Measurements from ENCODE around the gene SLC35D1. TPM values are rescaled to one million over a fixed set of nuclear protein-coding genes. Genes with fewer than 3 reads are reported as not detected.

The SLC35D1 gene
- total RNA-seq, 6 donors from 2014 or later = 1.4 to 8.6 (median 5.4) TPM

DNA sequence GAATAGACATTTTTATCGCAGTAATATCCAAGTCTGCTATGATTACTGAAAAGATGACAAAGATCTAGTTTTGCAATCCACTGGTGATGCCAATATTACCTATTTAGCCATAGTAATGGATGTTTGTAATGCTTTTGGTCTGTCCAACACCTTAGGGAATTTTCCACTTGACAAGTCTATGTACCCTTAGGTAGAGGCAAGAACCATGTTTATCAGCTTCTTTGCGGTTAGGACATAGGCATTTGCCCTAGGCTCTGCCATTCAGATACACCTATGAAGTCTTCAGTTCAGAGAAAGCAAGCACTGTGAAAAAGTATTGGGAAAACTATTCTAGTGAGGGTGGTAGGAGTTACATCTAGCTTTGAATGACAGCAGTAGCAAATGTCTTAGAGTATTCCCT lies 40.2 kb upstream of the SLC35D1 start:
- H3K27ac ChIP-seq = no peak overlapping the region
- ATAC-seq (ENCODE audit: low FRiP score in 2 of 2) (no peak), DNase-seq (no peak)

DNA sequence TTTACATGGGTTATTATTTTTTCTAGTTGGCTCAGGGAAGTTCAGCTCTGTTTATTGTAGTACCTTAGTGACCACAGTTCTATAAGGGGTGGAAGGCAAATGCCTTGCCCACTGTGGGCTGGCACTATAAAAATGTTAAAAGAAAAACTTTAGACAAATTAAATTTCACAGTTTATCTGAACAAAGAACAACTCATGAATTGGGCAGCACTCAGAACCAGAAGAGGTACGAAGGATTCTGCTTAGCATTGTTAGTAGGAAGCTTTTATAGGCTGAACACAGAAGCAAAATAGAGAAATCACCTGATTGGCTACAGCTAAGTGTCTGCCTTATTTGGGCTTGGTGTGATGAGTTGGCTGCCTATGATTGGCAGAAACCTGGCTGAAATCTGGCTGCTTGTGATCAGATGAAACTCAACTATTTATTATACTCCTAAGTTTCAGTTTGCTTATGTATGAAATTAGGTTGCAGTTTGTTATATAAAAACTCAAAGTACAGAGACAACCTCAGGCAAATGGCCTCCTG lies 35.8 kb upstream of the SLC35D1 start:
- no peak overlapping the region for H3K4me3 ChIP-seq
- ATAC-seq (ENCODE audit: low FRiP score in 2 of 2) (no peak), DNase-seq (no peak)
- no peaks in the 10 kb centered on the region for H3K27me3 ChIP-seq
- TF ChIP-seq POLR2A (IDR thresholded peaks at IDR 0.05) = no peak
- TF ChIP-seq POLR2AphosphoS5 (IDR thresholded peaks at IDR 0.05) = no peak
- TF ChIP-seq EP300 (IDR thresholded peaks at IDR 0.05) = no peak
- TF ChIP-seq, protein P1, sequence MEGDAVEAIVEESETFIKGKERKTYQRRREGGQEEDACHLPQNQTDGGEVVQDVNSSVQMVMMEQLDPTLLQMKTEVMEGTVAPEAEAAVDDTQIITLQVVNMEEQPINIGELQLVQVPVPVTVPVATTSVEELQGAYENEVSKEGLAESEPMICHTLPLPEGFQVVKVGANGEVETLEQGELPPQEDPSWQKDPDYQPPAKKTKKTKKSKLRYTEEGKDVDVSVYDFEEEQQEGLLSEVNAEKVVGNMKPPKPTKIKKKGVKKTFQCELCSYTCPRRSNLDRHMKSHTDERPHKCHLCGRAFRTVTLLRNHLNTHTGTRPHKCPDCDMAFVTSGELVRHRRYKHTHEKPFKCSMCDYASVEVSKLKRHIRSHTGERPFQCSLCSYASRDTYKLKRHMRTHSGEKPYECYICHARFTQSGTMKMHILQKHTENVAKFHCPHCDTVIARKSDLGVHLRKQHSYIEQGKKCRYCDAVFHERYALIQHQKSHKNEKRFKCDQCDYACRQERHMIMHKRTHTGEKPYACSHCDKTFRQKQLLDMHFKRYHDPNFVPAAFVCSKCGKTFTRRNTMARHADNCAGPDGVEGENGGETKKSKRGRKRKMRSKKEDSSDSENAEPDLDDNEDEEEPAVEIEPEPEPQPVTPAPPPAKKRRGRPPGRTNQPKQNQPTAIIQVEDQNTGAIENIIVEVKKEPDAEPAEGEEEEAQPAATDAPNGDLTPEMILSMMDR (IDR thresholded peaks at IDR 0.05) = no peak
- WGBS, 2 donors = 92 to 97% methylated on average over 1 of the region's 1 CpG
- H3K36me3 ChIP-seq = no peaks in the 10 kb centered on the region
- H3K4me1 ChIP-seq = no peaks in the 10 kb centered on the region
- H3K27ac ChIP-seq = no peak overlapping the region
- H3K9me3 ChIP-seq = no peaks in the 10 kb centered on the region

More for the DNA sequence above, 40.2 kb upstream of the SLC35D1 start:
- Histone ChIP-seq H3K27me3 (no peaks in the 10 kb centered on the region), H3K36me3 (no peaks in the 10 kb centered on the region), H3K4me1 (no peaks in the 10 kb centered on the region), H3K9me3 (no peaks in the 10 kb centered on the region), H3K4me3 (no peak overlapping the region)
- WGBS, 2 donors = 89 to 92% methylated on average over 2 of the region's 2 CpGs
- TF ChIP-seq POLR2A (IDR thresholded peaks at IDR 0.05) (no peak), EP300 (IDR thresholded peaks at IDR 0.05) (no peak), POLR2AphosphoS5 (IDR thresholded peaks at IDR 0.05) (no peak)
- TF ChIP-seq, protein P1 (IDR thresholded peaks at IDR 0.05) = no peak

DNA sequence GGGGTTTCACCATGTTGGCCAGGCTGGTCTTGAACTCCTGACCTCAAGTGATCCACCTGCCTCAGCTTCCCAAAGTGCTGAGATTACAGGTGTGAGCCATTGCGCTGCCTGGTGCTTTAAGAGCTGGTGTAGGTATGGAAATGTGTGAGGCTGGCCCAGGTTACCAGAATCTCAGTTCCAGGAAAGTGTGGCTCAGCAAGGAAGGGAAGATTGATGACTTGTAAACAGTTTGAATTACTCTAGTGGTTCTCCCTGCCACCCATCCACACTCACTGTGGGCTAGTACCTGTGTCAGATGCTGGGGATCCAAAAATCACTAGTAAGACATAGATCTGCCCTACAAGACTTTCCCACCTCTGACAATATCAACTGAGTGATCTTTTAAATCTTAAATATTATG lies 34.5 kb upstream of the SLC35D1 start:
- Histone ChIP-seq H3K36me3 (no peaks in the 10 kb centered on the region), H3K4me1 (no peaks in the 10 kb centered on the region), H3K9me3 (no peaks in the 10 kb centered on the region), H3K27me3 (no peaks in the 10 kb centered on the region), H3K4me3 (no peak overlapping the region), H3K27ac (no peak overlapping the region)
- DNase-seq = no peak
- ATAC-seq (ENCODE audit: low FRiP score in 2 of 2) = no peak
- TF ChIP-seq, protein P1 (IDR thresholded peaks at IDR 0.05) = no peak
- TF ChIP-seq POLR2AphosphoS5 (IDR thresholded peaks at IDR 0.05) (no peak), POLR2A (IDR thresholded peaks at IDR 0.05) (no peak), EP300 (IDR thresholded peaks at IDR 0.05) (no peak)
- 91 to 100% methylated on average over 1 of the region's 1 CpG for WGBS, 2 donors

- no peaks in the 10 kb centered on the region for H3K27me3 ChIP-seq
- TF ChIP-seq, protein P1 (IDR thresholded peaks at IDR 0.05) = no peak
- TF ChIP-seq EP300 (IDR thresholded peaks at IDR 0.05) = no peak
- no peak for TF ChIP-seq POLR2A (IDR thresholded peaks at IDR 0.05)
- no peak for TF ChIP-seq POLR2AphosphoS5 (IDR thresholded peaks at IDR 0.05)
These were observed 31.4 kb upstream of the SLC35D1 start for GRCh38 chr1:67085326-67085725.

DNA sequence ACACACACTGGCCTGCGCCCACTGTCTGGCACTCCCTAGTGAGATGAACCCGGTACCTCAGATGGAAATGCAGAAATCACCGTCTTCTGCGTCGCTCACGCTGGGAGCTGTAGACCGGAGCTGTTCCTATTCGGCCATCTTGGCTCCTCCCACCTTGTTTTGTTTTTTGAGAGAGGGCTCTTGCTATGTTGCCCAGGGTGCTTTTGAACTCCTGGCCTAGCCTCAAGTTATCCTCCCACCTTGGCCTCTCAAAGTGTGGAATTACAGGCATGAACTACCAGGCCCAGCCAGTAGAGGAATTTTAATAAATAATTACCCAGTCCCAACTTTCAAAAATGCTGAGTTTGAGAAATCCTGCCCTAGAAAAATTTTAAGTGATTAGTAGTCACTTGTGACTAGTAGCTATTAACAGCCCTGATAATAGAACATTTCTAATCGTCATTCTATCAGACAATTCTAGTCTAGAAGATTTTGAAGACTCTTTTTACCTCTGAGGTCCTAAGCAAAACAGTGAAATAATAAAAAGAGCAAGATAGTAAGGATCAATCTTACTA lies 30.9 kb upstream of the SLC35D1 start:
- no peak overlapping the region for H3K4me3 ChIP-seq
- H3K9me3 ChIP-seq = no peaks in the 10 kb centered on the region
- ATAC-seq (ENCODE audit: low FRiP score in 2 of 2) (no peak), DNase-seq (no peak)
- H3K4me1 ChIP-seq = no peaks in the 10 kb centered on the region
- no peak overlapping the region for H3K27ac ChIP-seq
- no peaks in the 10 kb centered on the region for H3K27me3 ChIP-seq
- H3K36me3 ChIP-seq = no peaks in the 10 kb centered on the region
- TF ChIP-seq, protein P1 (IDR thresholded peaks at IDR 0.05) = no peak
- TF ChIP-seq POLR2AphosphoS5 (IDR thresholded peaks at IDR 0.05) = no peak
- TF ChIP-seq EP300 (IDR thresholded peaks at IDR 0.05) = no peak
- TF ChIP-seq POLR2A (IDR thresholded peaks at IDR 0.05) = no peak
- 89 to 96% methylated on average over 7 to 8 of the region's 9 CpGs for whole genome bisulfite sequencing, 2 donors

More at GRCh38 chr1:67085326-67085725, 31.4 kb upstream of the SLC35D1 start:
- Histone ChIP-seq H3K4me3 (no peak overlapping the region), H3K9me3 (no peaks in the 10 kb centered on the region), H3K4me1 (no peaks in the 10 kb centered on the region), H3K36me3 (no peaks in the 10 kb centered on the region), H3K27ac (no peak overlapping the region)
- ATAC-seq (ENCODE audit: low FRiP score in 2 of 2) = no peak
- no peak for DNase-seq
- WGBS, 2 donors = 38 to 65% methylated on average over 2 of the region's 2 CpGs

Data from upper lobe of left lung (tissue), 6 donors.